ENCODE data around the gene EPB41.

- no peak for TF ChIP-seq CTCF (conservative IDR thresholded peaks at IDR 0.05; ENCODE audit: low read depth in 2 of 2)
- no peak for TF ChIP-seq STAT1 (IDR thresholded peaks at IDR 0.05; ENCODE audit: unreplicated experiment)
- no peak for TF ChIP-seq POLR2AphosphoS5 (IDR thresholded peaks at IDR 0.05; ENCODE audit: low read depth)
- TF ChIP-seq EZH2 (IDR thresholded peaks at IDR 0.05; ENCODE audit: low read depth, unreplicated experiment) = no peak
- no peak for TF ChIP-seq CREB1 (CRISPR knock-in tag; IDR thresholded peaks at IDR 0.05; ENCODE audit: low read depth)
- no peak for TF ChIP-seq REST (IDR thresholded peaks at IDR 0.05; ENCODE audit: unreplicated experiment)
- no peak for TF ChIP-seq EZH2phosphoT487 (IDR thresholded peaks at IDR 0.05; ENCODE audit: unreplicated experiment)
- TF ChIP-seq JUNB (IDR thresholded peaks at IDR 0.05; ENCODE audit: unreplicated experiment) = no peak
- TF ChIP-seq ZNF331 (CRISPR knock-in tag; IDR thresholded peaks at IDR 0.05; ENCODE audit: low read depth) = no peak
Observed at GRCh38 chr1:28910379-28911115, 3.8 kb upstream of the EPB41 start.
